Esophagus muscularis mucosa (tissue), 3 donors: ENCODE data around the gene P4HB.

Experiments used
- CTCF ChIP-seq, 3 experiments: fragments of 200-600 bp in 2 of 3; fragments of 450-650 bp in 1 of 3; sonication (generic) in 2 of 3; IDR thresholded peaks; one replicate each; pipeline ENCODE4 v1.5.1; 2017 to 2019; ENCODE audit warnings: antibody characterized with exemption in 3 of 3, mild to moderate bottlenecking in 2 of 3, moderate library complexity in 1 of 3
- POLR2A ChIP-seq: fragments of 450-650 bp; IDR thresholded peaks from one replicate; pipeline ENCODE4 v1.6.1; 2017; ENCODE audit warnings: antibody characterized with exemption, moderate library complexity, mild to moderate bottlenecking, low read depth

GRCh38 chr17:81905424-81905875 is 45.1 kb upstream of the P4HB start:
- TF ChIP-seq CTCF (IDR thresholded peaks at IDR 0.05) (no peak), POLR2A (no peak)
